ENCODE data around the gene UBL4B. TPM values are rescaled to one million over a fixed set of nuclear protein-coding genes. Genes with fewer than 3 reads are reported as not detected.

The UBL4B gene
- total and polyA plus RNA-seq, 2 experiments from 2014 or later, result not detected

GRCh38 chr1:110134050-110134595 lies 21.9 kb downstream of the UBL4B start (continued):
- TF ChIP-seq ZNF462 (CRISPR knock-in tag; IDR thresholded peaks at IDR 0.05), result no peak

DNA sequence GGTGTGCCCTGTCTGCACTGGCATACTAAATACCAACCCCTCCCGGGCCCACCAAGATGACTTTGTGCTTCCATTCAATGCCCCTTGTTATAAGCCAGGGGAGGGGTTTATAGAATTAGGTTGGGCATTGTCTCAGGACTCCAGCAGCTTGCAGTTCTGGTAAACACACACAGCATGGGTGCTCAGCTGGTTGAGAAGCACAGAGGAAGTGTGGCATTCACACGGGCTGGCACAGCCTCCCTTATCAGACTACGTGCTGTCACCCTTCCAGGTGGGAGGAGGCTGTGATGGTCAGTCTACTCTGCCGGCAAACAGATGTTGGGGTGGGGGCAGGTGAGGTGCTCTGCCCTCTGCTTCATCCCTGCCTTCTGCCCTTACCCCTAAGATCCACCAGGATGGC lies 23.0 kb downstream of the UBL4B start:
- peaks cover 37% of the 10 kb centered on the region for H3K4me1 Mint-ChIP-seq
- H3K79me2 ChIP-seq (replicated peaks; ENCODE audit: insufficient read depth), result no peaks in the 10 kb centered on the region
- no peak overlapping the region for H3K4me3 ChIP-seq
- H3K36me3 Mint-ChIP-seq (ENCODE audit: low read depth), result no peaks in the 10 kb centered on the region
- H3K9me3 Mint-ChIP-seq, result no peaks in the 10 kb centered on the region
- H3K4me2 ChIP-seq, result no peak overlapping the region
- H3K4me3 Mint-ChIP-seq, result no peak overlapping the region
- H3K27me3 Mint-ChIP-seq (ENCODE audit: insufficient read depth, low read depth, poor library complexity), result peaks cover 15% of the 10 kb centered on the region
- H4K20me1 ChIP-seq (replicated peaks; ENCODE audit: insufficient read depth), result no peaks in the 10 kb centered on the region
- no peak overlapping the region for H3K27ac Mint-ChIP-seq
- no peak for TF ChIP-seq ZNF114 (CRISPR knock-in tag; IDR thresholded peaks at IDR 0.05)
- TF ChIP-seq POLR2AphosphoS5 (IDR thresholded peaks at IDR 0.05; ENCODE audit: low read depth), result no peak
- no peak for TF ChIP-seq NANOG (IDR thresholded peaks at IDR 0.05; ENCODE audit: borderline replicate concordance)
- TF ChIP-seq, protein P1, sequence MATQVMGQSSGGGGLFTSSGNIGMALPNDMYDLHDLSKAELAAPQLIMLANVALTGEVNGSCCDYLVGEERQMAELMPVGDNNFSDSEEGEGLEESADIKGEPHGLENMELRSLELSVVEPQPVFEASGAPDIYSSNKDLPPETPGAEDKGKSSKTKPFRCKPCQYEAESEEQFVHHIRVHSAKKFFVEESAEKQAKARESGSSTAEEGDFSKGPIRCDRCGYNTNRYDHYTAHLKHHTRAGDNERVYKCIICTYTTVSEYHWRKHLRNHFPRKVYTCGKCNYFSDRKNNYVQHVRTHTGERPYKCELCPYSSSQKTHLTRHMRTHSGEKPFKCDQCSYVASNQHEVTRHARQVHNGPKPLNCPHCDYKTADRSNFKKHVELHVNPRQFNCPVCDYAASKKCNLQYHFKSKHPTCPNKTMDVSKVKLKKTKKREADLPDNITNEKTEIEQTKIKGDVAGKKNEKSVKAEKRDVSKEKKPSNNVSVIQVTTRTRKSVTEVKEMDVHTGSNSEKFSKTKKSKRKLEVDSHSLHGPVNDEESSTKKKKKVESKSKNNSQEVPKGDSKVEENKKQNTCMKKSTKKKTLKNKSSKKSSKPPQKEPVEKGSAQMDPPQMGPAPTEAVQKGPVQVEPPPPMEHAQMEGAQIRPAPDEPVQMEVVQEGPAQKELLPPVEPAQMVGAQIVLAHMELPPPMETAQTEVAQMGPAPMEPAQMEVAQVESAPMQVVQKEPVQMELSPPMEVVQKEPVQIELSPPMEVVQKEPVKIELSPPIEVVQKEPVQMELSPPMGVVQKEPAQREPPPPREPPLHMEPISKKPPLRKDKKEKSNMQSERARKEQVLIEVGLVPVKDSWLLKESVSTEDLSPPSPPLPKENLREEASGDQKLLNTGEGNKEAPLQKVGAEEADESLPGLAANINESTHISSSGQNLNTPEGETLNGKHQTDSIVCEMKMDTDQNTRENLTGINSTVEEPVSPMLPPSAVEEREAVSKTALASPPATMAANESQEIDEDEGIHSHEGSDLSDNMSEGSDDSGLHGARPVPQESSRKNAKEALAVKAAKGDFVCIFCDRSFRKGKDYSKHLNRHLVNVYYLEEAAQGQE (IDR thresholded peaks at IDR 0.05; ENCODE audit: unreplicated experiment), result no peak
- TF ChIP-seq STAT1 (IDR thresholded peaks at IDR 0.05; ENCODE audit: unreplicated experiment), result no peak
- no peak for TF ChIP-seq EZH2phosphoT487 (IDR thresholded peaks at IDR 0.05; ENCODE audit: unreplicated experiment)
- H3K27ac ChIP-seq (ENCODE audit: low read depth), result no peak overlapping the region
- no peaks in the 10 kb centered on the region for H3F3A ChIP-seq (replicated peaks; ENCODE audit: low read depth)
- H3K36me3 ChIP-seq (ENCODE audit: insufficient read depth), result no peaks in the 10 kb centered on the region
- no peak for ATAC-seq
- DNase-seq (ENCODE audit: low spot score), result no peak
- no peak overlapping the region for H2AFZ ChIP-seq
- no peaks in the 10 kb centered on the region for H3K9me2 ChIP-seq (ENCODE audit: insufficient read depth)
- peaks cover 25% of the 10 kb centered on the region for H3K4me1 ChIP-seq (ENCODE audit: insufficient read depth)
- peaks cover 10% of the 10 kb centered on the region for H3K27me3 ChIP-seq (ENCODE audit: insufficient read depth)
